HepG2 (cell line): Measurements from ENCODE around the gene PPP1R15A.

Source experiments
- ELF4 ChIP-seq: sonication (generic); formaldehyde crosslinking; IDR thresholded peaks from 2 replicates; pipeline ENCODE4 v1.5.0; 2020; ENCODE audit warnings: missing genetic modification reagents, mild to moderate bottlenecking, moderate library complexity, borderline replicate concordance
- TF ChIP-seq, protein P1 (sequence below): sonication (generic); formaldehyde crosslinking; IDR thresholded peaks from 2 replicates; pipeline ENCODE4 v1.4.0; 2020; ENCODE audit warnings: missing genetic modification reagents

DNA sequence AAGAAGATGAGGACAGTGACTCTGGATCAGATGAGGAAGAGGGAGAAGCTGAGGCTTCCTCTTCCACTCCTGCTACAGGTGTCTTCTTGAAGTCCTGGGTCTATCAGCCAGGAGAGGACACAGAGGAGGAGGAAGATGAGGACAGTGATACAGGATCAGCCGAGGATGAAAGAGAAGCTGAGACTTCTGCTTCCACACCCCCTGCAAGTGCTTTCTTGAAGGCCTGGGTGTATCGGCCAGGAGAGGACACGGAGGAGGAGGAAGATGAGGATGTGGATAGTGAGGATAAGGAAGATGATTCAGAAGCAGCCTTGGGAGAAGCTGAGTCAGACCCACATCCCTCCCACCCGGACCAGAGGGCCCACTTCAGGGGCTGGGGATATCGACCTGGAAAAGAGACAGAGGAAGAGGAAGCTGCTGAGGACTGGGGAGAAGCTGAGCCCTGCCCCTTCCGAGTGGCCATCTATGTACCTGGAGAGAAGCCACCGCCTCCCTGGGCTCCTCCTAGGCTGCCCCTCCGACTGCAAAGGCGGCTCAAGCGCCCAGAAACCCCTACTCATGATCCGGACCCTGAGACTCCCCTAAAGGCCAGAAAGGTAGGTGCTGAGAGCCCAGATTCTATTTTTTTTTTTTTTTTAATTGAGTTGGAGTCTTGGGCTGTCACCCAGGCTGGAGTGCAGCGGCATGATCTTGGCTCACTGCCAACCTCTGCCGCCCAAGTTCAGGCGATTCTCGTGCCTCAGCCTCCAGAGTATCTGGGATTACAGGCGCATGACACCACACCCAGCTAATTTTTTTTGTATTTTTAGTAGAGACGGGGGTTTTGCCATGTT, 2.3 kb downstream of the PPP1R15A start:
- TF ChIP-seq, protein P1, sequence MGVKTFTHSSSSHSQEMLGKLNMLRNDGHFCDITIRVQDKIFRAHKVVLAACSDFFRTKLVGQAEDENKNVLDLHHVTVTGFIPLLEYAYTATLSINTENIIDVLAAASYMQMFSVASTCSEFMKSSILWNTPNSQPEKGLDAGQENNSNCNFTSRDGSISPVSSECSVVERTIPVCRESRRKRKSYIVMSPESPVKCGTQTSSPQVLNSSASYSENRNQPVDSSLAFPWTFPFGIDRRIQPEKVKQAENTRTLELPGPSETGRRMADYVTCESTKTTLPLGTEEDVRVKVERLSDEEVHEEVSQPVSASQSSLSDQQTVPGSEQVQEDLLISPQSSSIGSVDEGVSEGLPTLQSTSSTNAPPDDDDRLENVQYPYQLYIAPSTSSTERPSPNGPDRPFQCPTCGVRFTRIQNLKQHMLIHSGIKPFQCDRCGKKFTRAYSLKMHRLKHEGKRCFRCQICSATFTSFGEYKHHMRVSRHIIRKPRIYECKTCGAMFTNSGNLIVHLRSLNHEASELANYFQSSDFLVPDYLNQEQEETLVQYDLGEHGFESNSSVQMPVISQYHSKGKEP, result no peak
- TF ChIP-seq ELF4 (CRISPR knock-in tag), result no peak
